HL-60/S4 treated with phorbol 12-myristate 13-acetate at 8.2 ng/mL for 4 days and 3 days (cell line): Measurements from ENCODE around the gene BTBD18.
"Not testable (repeated sequence)": the region's sequence is repeated elsewhere in the genome, so short reads cannot be mapped to it uniquely, and the experiment has no call there.

Experiments used
- in situ Hi-C: fragments of 300-500 bp; cut with MboI; formaldehyde crosslinking; loops from 2 replicates; pipeline ENCODE4 v1.15.0; 2022; ENCODE audit warnings: low sequenced_read_pairs

BTBD18 gene

GRCh38 chr11:57735619-57736298 lies 15.9 kb downstream of the BTBD18 start:
- in situ Hi-C loops: no loop called here

- in situ Hi-C loops: no loop called here
Measured at GRCh38 chr11:57732661-57733060, 19.0 kb downstream of the BTBD18 start.

GRCh38 chr11:57729479-57729878 lies 22.1 kb downstream of the BTBD18 start:
- in situ Hi-C loops: no loop called here

GRCh38 chr11:57728829-57729228 lies 22.8 kb downstream of the BTBD18 start:
- in situ Hi-C loops: no loop called here

- in situ Hi-C loops: no loop called here
Measured at GRCh38 chr11:57727185-57727584, 24.4 kb downstream of the BTBD18 start.

- in situ Hi-C loops: not testable (repeated sequence)
Measured at GRCh38 chr11:57716726-57717125, 34.9 kb downstream of the BTBD18 start.

GRCh38 chr11:57713835-57714234 lies 37.8 kb downstream of the BTBD18 start:
- in situ Hi-C loops: no loop called here

- in situ Hi-C loops: no loop called here
Measured at GRCh38 chr11:57712256-57713150, 39.1 kb downstream of the BTBD18 start, which contains the start of gene TMX2. TSS of gene TMX2 (plus strand) at chr11:57712593. CDS start at chr11:57712619, 26 bp downstream.

GRCh38 chr11:57711414-57712255 lies 40.0 kb downstream of the BTBD18 start, which contains the start of gene MED19:
TSS of gene MED19 (minus strand) at chr11:57712215. CDS start at chr11:57712179, 36 bp downstream.
- in situ Hi-C loops: no loop called here

GRCh38 chr11:57709802-57710367 lies 41.7 kb downstream of the BTBD18 start:
- in situ Hi-C loops: no loop called here

GRCh38 chr11:57705432-57705831 lies 46.2 kb downstream of the BTBD18 start:
- in situ Hi-C loops: not testable (repeated sequence)

- in situ Hi-C loops: no loop called here
Measured at GRCh38 chr11:57704932-57705331, 46.7 kb downstream of the BTBD18 start.

- in situ Hi-C loops: no loop called here
Measured at GRCh38 chr11:57703341-57703740, 48.3 kb downstream of the BTBD18 start.

- in situ Hi-C loops: no loop called here
Measured at GRCh38 chr11:57700425-57700824, 51.2 kb downstream of the BTBD18 start.

- in situ Hi-C loops: loop anchor here (10.0 kb wide), 1 partner anchor 105 kb away; no protein-coding TSS in a partner anchor
Measured at GRCh38 chr11:57699813-57700212, 51.8 kb downstream of the BTBD18 start.

- in situ Hi-C loops: loop anchor here (10.0 kb wide), 1 partner anchor 106 kb away; no protein-coding TSS in a partner anchor
Measured at GRCh38 chr11:57698843-57699365, 52.7 kb downstream of the BTBD18 start.
